OCI-LY1 (cell line): ENCODE results near the gene KLC1.

Source experiments
- H2AFZ ChIP-seq: fragments of 200-600 bp; sonication (generic), shearing (Covaris generic); 2 replicates; pipeline ENCODE4 v1.6.0; 2014; ENCODE audit warnings: antibody characterized with exemption, mild to moderate bottlenecking, low read length
- H3F3A ChIP-seq: fragments of 200-600 bp; sonication (generic), shearing (Covaris generic); 2 replicates; pipeline ENCODE4 v1.6.0; 2014; ENCODE audit warnings: mild to moderate bottlenecking, antibody characterized with exemption, low read length, moderate library complexity; ENCODE audit not compliant: insufficient read depth
- H3K27ac ChIP-seq: fragments of 200-600 bp; sonication (generic); 2 replicates; pipeline ENCODE4 v1.5.1; 2014; ENCODE audit warnings: low read length, mixed run types, mild to moderate bottlenecking, low read depth; ENCODE audit not compliant: poor library complexity, severe bottlenecking
- H3K27me3 ChIP-seq: fragments of 200-600 bp; sonication (generic); 2 replicates; pipeline ENCODE4 v1.6.0; 2014; ENCODE audit warnings: antibody characterized with exemption, mild to moderate bottlenecking, low read length, moderate library complexity; ENCODE audit not compliant: insufficient read depth
- H3K36me3 ChIP-seq: fragments of 200-600 bp; sonication (generic); 2 replicates; pipeline ENCODE4 v1.6.1; 2014; ENCODE audit warnings: mild to moderate bottlenecking, antibody characterized with exemption, low read length, moderate library complexity, mixed read lengths; ENCODE audit not compliant: insufficient read depth
- H3K4me1 ChIP-seq: fragments of 200-600 bp; sonication (generic); 2 replicates; pipeline ENCODE4 v1.5.1; 2014; ENCODE audit warnings: mild to moderate bottlenecking, low read length, moderate library complexity; ENCODE audit not compliant: insufficient read depth, severe bottlenecking
- H3K4me2 ChIP-seq: fragments of 200-600 bp; sonication (generic), shearing (Covaris generic); 2 replicates; pipeline ENCODE4 v1.6.1; 2014; ENCODE audit warnings: low read length
- H3K4me3 ChIP-seq: fragments of 200-600 bp; sonication (generic); 2 replicates; pipeline ENCODE4 v1.5.1; 2014; ENCODE audit warnings: low read length, low read depth, mild to moderate bottlenecking, mixed read lengths; ENCODE audit not compliant: poor library complexity, severe bottlenecking
- H3K79me2 ChIP-seq: fragments of 200-600 bp; shearing (Covaris generic); 2 replicates; pipeline ENCODE4 v1.6.1; 2016; ENCODE audit warnings: mixed run types, low read length, mixed read lengths; ENCODE audit not compliant: insufficient read depth
- H3K9ac ChIP-seq: fragments of 200-600 bp; sonication (generic), shearing (Covaris generic); 2 replicates; pipeline ENCODE4 v1.6.1; 2014; ENCODE audit warnings: mild to moderate bottlenecking, low read length, mixed read lengths
- H3K9me2 ChIP-seq: fragments of 200-600 bp; sonication (generic), shearing (Covaris generic); 2 replicates; pipeline ENCODE4 v1.6.1; 2014; ENCODE audit warnings: low read depth, mild to moderate bottlenecking, low read length, mixed read lengths
- H3K9me3 ChIP-seq: fragments of 200-600 bp; shearing (Covaris generic); 2 replicates; pipeline ENCODE4 v1.6.1; 2014; ENCODE audit warnings: low read length, mixed read lengths
- H4K20me1 ChIP-seq: fragments of 200-600 bp; sonication (generic), shearing (Covaris generic); 2 replicates; pipeline ENCODE4 v1.6.0; 2016; ENCODE audit warnings: mild to moderate bottlenecking, low read length; ENCODE audit not compliant: insufficient read depth
- EZH2 ChIP-seq: fragments of 200-600 bp; sonication (generic), shearing (Covaris generic); IDR thresholded peaks from 2 replicates; pipeline ENCODE4 v1.8.0; 2017; ENCODE audit warnings: borderline replicate concordance, mixed run types, mild to moderate bottlenecking, antibody characterized with exemption, low read length, moderate library complexity, mixed read lengths
- TF ChIP-seq, protein P1 (sequence below): fragments of 200-600 bp; sonication (generic), shearing (Covaris generic); IDR thresholded peaks from 2 replicates; pipeline ENCODE4 v1.5.1; 2017; ENCODE audit warnings: mild to moderate bottlenecking, antibody characterized with exemption, low read length, moderate library complexity, mixed read lengths

KLC1 gene

DNA sequence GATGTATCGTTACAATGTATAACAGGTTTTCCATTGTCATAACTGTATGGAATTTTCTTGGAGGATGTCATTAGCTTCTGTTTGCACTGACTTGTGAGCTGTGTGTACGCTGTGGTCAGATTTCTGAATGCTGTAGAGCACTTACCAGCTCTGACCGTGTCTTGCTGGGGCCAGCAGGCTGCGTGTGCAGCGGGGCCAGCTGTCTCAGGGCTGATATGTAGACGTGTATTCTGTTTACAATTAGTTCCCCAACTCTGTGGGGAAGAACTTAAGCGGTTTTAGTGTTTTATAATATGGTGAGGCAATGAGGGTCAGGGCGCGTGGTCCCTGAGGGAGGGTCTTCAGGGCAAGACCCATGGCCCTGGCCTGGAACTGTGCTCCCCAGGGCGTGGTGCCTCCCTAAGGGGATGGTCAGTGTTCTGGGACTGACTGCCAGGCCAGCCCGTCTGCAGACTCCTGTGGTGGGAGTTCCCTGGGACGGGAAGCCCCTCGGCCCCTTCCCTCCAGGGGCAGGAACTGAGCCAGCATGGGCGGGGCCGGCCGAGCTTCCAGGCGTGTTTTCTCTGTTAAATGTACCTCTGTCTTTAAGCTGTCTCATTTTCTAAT is 67.6 kb downstream of the KLC1 start:
- no peak overlapping the region for H3K4me3 ChIP-seq
- H3K27me3 ChIP-seq: no peaks in the 10 kb centered on the region
- H2AFZ ChIP-seq: no peak overlapping the region
- no peaks in the 10 kb centered on the region for H3K9me3 ChIP-seq
- peaks cover 67% of the 10 kb centered on the region for H3K36me3 ChIP-seq
- no peaks in the 10 kb centered on the region for H4K20me1 ChIP-seq
- H3K79me2 ChIP-seq: no peaks in the 10 kb centered on the region
- H3K4me2 ChIP-seq: peak overlapping the region; percentile 35; the same call in 1 of the 2 replicates
- peak overlapping the region; percentile 97 for H3K27ac ChIP-seq
- no peaks in the 10 kb centered on the region for H3K9me2 ChIP-seq
- TF ChIP-seq EZH2: no peak
- TF ChIP-seq, protein P1, sequence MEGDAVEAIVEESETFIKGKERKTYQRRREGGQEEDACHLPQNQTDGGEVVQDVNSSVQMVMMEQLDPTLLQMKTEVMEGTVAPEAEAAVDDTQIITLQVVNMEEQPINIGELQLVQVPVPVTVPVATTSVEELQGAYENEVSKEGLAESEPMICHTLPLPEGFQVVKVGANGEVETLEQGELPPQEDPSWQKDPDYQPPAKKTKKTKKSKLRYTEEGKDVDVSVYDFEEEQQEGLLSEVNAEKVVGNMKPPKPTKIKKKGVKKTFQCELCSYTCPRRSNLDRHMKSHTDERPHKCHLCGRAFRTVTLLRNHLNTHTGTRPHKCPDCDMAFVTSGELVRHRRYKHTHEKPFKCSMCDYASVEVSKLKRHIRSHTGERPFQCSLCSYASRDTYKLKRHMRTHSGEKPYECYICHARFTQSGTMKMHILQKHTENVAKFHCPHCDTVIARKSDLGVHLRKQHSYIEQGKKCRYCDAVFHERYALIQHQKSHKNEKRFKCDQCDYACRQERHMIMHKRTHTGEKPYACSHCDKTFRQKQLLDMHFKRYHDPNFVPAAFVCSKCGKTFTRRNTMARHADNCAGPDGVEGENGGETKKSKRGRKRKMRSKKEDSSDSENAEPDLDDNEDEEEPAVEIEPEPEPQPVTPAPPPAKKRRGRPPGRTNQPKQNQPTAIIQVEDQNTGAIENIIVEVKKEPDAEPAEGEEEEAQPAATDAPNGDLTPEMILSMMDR: no peak; the same call in 1 of the 2 replicates
- peaks cover 4% of the 10 kb centered on the region; the same call in 1 of the 2 replicates for H3F3A ChIP-seq
- no peak overlapping the region; the same call in 1 of the 2 replicates for H3K9ac ChIP-seq
- peaks cover 100% of the 10 kb centered on the region for H3K4me1 ChIP-seq

DNA sequence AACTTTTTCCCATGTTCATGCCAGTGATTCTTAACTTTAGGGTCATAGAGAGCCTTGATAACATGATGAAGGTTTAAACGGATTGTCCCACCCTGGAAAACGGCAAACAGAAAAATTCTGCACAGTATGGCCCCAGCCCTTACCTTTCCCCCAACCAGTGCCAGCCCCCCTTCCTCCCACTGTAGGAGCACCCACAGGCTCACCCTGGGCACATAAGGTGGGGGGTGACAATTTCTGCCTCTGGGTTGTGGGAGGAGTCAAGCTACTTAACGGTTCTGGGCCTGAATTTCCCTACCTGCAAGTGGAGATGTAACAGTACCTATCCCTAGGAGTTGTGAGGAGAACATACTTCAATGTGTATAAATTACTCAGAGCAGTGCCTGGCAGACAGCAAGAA is 68.2 kb downstream of the KLC1 start:
- Histone ChIP-seq H3K36me3 (peaks cover 67% of the 10 kb centered on the region), H3K9me2 (no peaks in the 10 kb centered on the region), H3K9me3 (no peaks in the 10 kb centered on the region), H3K27me3 (no peaks in the 10 kb centered on the region), H3K27ac (peak overlapping the region; percentile 97), H3K4me1 (peaks cover 100% of the 10 kb centered on the region), H4K20me1 (no peaks in the 10 kb centered on the region), H3K4me2 (peak overlapping the region; percentile 58; the same call in 1 of the 2 replicates), H3F3A (peaks cover 4% of the 10 kb centered on the region; the same call in 1 of the 2 replicates), H3K79me2 (no peaks in the 10 kb centered on the region), H3K4me3 (no peak overlapping the region), H2AFZ (no peak overlapping the region), H3K9ac (peak overlapping the region; percentile 64; the same call in 1 of the 2 replicates)
- TF ChIP-seq EZH2: no peak
- TF ChIP-seq, protein P1: no peak

DNA sequence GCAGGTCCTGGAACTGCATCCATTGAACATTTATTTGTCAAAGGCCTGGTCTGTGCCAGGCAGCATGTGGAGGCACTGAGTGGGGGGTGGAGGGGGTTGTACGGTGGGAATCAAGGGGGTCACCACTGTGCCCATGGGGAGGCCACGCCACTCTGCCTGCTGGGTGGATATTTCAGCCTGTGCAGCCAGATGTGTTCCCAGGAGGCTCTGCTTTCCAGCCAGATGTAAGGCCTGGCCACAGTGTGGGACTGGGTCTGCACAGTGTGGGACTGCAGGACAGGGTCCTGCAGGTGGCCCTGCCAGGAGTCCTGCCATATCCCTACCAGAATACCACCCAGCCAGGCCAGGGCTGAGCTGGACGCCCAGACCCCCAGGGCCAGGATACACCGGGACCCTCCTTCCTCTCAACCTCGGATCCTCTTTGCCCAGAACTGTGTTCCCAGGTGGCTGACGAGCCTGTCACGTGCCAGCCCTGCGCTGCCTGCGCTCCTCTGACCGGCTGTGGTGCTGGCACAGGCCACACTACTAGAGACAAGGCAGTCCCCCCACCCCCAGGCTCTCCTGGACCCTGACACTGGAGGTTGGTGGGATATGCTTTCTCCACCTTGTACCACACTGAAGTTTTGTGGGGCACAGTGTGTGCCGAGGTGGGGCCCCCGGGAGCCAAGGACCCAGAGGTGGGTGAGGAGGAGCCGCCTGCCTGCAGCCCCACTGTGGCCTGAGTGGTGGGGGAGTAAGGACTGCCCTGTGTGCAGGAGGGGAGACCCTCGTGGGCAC is 68.8 kb downstream of the KLC1 start:
- H4K20me1 ChIP-seq: no peaks in the 10 kb centered on the region
- no peak for TF ChIP-seq EZH2
- TF ChIP-seq, protein P1: no peak
- peaks cover 67% of the 10 kb centered on the region for H3K36me3 ChIP-seq
- no peaks in the 10 kb centered on the region for H3K27me3 ChIP-seq
- no peaks in the 10 kb centered on the region for H3K79me2 ChIP-seq
- H3F3A ChIP-seq: 0 out of 2 replicates have a peak, but pooled peaks cover 3% of the 10 kb centered on the region
- peaks cover 100% of the 10 kb centered on the region for H3K4me1 ChIP-seq
- H3K9me2 ChIP-seq: no peaks in the 10 kb centered on the region
- H3K9ac ChIP-seq: peak overlapping the region; percentile 64; the same call in 1 of the 2 replicates
- H3K4me3 ChIP-seq: peak overlapping the region; percentile 36
- no peak overlapping the region for H2AFZ ChIP-seq
- peak overlapping the region; percentile 97 for H3K27ac ChIP-seq
- H3K4me2 ChIP-seq: peak overlapping the region; percentile 58
- no peaks in the 10 kb centered on the region for H3K9me3 ChIP-seq
